Peyer's patch (tissue), 4 donors: ENCODE results near the gene KRT8. TPM values are rescaled to one million over a fixed set of nuclear protein-coding genes. Genes with fewer than 3 reads are reported as not detected.
A peak's percentile ranks its signal among the peaks of the same experiment; 100 is the strongest.

Experiments used
- DNase-seq, 3 donors: peaks; one replicate each; pipeline ENCODE4 v3.0.0-alpha.2; 2017 to 2019
- H3K27ac ChIP-seq, 4 donors: fragments of 200-600 bp; sonication (generic); one replicate each; pipeline ENCODE4 v1.5.1; 2016 to 2019
- H3K27me3 ChIP-seq, 2 donors: fragments of 200-600 bp; sonication (generic); one replicate each; pipeline ENCODE4 v1.5.1; 2019
- H3K36me3 ChIP-seq, 3 donors: fragments of 200-600 bp; sonication (generic); one replicate each; pipeline ENCODE4 v1.5.1; 2016 to 2019
- H3K4me1 ChIP-seq, 4 donors: fragments of 200-600 bp; sonication (generic); one replicate each; pipeline ENCODE4 v1.5.1; 2016 to 2019
- H3K4me3 ChIP-seq, 4 donors: fragments of 200-600 bp; sonication (generic); 1 replicate in 3 of 4; 2 replicates in 1 of 4; pipeline ENCODE4 v1.5.1; 2016 to 2019; ENCODE audit warnings: mild to moderate bottlenecking in 1 of 4
- H3K9me3 ChIP-seq, 4 donors: fragments of 200-600 bp; sonication (generic); one replicate each; pipeline ENCODE4 v1.5.1; 2016 to 2019; ENCODE audit warnings: mild to moderate bottlenecking in 1 of 4
- POLR2A ChIP-seq, 2 donors: fragments of 450-650 bp; IDR thresholded peaks; one replicate each; pipeline ENCODE4 v1.5.1; 2017; ENCODE audit warnings: antibody characterized with exemption in 2 of 2, mild to moderate bottlenecking in 2 of 2, moderate library complexity in 2 of 2
- total RNA-seq, 4 donors: library from RNA; depleted of rRNA; stranded (reverse); fragments of >200 nt; gene quantifications; one replicate each; pipeline ENCODE4 v1.1.0, GENCODE V29; 2016
- TF ChIP-seq, protein P1 (sequence below), 6 experiments: fragments of 450-650 bp in 4 of 6; fragments of 200-600 bp in 2 of 6; sonication (generic) in 1 of 6; IDR thresholded peaks; one replicate each; pipeline ENCODE4 v1.5.1; 2017 to 2019; ENCODE audit warnings: antibody characterized with exemption in 6 of 6, mild to moderate bottlenecking in 3 of 6, moderate library complexity in 1 of 6

KRT8 gene
- total RNA-seq, 4 donors from 2014 or later, result 1,046 to 2,452 (median 2,098) TPM

DNA sequence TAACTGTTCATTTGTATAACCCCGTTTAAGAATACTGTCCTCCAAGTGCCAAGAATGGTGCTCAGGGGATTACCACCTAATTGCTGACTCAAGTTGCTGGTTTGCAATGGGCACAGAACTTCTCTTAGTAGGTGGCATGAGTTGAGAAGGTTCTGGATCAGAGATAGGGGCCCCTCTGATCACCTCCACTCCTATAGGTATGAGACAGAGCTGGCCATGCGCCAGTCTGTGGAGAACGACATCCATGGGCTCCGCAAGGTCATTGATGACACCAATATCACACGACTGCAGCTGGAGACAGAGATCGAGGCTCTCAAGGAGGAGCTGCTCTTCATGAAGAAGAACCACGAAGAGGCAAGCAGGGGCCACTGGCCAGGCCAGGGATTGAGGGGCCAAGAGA is 45.7 kb upstream of the KRT8 start:
- peak overlapping the region in 3 of 4 donors; percentile 59 to 71 (median 69) for H3K4me3 ChIP-seq
- peaks cover 0 to 24% (median 0%) of the 10 kb centered on the region in 3 donors for H3K36me3 ChIP-seq
- no peaks in the 10 kb centered on the region for H3K27me3 ChIP-seq
- peaks cover 0 to 30% (median 0%) of the 10 kb centered on the region in 4 donors for H3K4me1 ChIP-seq
- DNase-seq, result no peak
- peak overlapping the region in 3 of 4 donors; percentile 87 to 89 (median 88) for H3K27ac ChIP-seq
- no peak for TF ChIP-seq POLR2A (IDR thresholded peaks at IDR 0.05)
- TF ChIP-seq, protein P1, sequence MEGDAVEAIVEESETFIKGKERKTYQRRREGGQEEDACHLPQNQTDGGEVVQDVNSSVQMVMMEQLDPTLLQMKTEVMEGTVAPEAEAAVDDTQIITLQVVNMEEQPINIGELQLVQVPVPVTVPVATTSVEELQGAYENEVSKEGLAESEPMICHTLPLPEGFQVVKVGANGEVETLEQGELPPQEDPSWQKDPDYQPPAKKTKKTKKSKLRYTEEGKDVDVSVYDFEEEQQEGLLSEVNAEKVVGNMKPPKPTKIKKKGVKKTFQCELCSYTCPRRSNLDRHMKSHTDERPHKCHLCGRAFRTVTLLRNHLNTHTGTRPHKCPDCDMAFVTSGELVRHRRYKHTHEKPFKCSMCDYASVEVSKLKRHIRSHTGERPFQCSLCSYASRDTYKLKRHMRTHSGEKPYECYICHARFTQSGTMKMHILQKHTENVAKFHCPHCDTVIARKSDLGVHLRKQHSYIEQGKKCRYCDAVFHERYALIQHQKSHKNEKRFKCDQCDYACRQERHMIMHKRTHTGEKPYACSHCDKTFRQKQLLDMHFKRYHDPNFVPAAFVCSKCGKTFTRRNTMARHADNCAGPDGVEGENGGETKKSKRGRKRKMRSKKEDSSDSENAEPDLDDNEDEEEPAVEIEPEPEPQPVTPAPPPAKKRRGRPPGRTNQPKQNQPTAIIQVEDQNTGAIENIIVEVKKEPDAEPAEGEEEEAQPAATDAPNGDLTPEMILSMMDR (IDR thresholded peaks at IDR 0.05), result no peak
- no peaks in the 10 kb centered on the region for H3K9me3 ChIP-seq

DNA sequence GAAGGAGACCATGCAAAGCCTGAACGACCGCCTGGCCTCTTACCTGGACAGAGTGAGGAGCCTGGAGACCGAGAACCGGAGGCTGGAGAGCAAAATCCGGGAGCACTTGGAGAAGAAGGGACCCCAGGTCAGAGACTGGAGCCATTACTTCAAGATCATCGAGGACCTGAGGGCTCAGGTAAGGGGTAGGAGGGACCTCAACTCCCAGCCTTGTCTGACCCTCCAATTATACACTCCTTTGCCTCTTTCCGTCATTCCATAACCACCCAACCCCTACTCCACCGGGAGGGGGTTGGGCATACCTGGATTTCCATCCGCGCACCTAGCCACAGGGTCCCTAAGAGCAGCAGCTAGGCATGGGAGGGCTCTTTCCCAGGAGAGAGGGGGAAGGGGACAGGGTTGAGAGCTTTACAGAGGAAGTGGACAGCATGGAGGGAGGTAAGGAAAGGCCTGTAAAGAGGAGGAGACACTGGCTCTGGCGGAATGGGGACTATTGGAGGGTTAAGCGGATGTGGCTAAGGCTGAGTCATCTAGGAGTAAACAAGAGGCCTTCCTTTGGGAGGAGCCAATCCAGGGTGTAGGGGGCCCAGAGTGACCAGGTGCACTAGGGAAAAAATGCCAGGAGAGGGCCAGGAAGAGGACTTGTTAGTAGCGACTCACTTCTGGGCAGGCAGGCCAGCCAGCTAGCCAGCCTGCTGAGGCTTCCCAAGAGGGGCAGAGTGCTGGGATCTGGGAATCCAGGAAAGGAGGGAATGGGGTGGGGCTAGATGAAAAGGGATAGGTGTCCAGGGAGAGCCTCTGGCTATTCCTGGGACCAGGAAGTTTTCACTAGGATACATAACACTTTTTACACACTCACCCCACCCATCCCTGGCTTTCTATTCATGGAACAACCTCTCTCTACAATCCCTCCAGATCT is 44.8 kb upstream of the KRT8 start:
- Histone ChIP-seq H3K27me3 (no peaks in the 10 kb centered on the region), H3K4me1 (peaks cover 0 to 37% (median 0%) of the 10 kb centered on the region in 4 donors), H3K36me3 (peaks cover 0 to 24% (median 0%) of the 10 kb centered on the region in 3 donors), H3K27ac (peak overlapping the region; percentile 62 to 89 (median 88)), H3K4me3 (peak overlapping the region; percentile 59 to 71 (median 64)), H3K9me3 (no peaks in the 10 kb centered on the region)
- DNase-seq, result peak in 2 of 3 donors; percentile 78 to 85
- TF ChIP-seq, protein P1 (IDR thresholded peaks at IDR 0.05), result peak in 3 of 6 experiments; percentile 10 to 16 (median 14)
- peak; percentile 86 to 95 for TF ChIP-seq POLR2A (IDR thresholded peaks at IDR 0.05)

DNA sequence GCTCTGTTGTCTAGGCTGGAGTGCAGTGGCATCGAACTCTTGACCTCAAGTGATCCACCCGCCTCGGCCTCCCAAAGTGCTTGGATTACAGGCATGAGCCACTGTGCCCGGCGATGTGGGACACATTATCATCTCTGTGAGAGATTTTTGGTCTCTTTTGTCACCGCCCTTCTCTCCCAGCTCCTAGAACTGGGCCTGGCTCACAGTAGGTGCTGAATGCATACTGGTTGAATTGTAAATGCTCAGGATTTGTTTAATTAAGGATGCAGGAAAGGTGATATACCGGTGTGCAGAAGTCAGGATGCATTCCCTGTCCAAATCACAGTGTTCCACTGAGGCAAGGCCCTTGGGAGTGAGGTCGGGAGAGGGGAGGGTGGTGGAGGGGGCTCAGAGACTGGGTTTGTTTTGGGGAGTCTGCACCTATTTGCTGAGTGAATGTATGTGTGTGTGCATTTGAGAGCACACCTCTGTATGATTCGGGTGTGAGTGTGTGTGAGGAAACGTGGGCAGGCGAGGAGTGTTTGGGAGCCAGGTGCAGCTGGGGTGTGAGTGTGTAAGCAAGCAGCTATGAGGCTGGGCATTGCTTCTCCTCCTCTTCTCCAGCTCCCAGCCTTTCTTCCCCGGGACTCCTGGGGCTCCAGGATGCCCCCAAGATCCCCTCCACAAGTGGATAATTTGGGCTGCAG is 43.0 kb upstream of the KRT8 start:
- Histone ChIP-seq H3K27me3 (no peaks in the 10 kb centered on the region), H3K36me3 (peaks cover 0 to 23% (median 0%) of the 10 kb centered on the region in 3 donors), H3K4me1 (peaks cover 0 to 37% (median 0%) of the 10 kb centered on the region in 4 donors), H3K9me3 (no peaks in the 10 kb centered on the region), H3K4me3 (no peak overlapping the region), H3K27ac (peak overlapping the region in 2 of 4 donors; percentile 57 to 87)
- TF ChIP-seq, protein P1 (IDR thresholded peaks at IDR 0.05), result no peak
- TF ChIP-seq POLR2A (IDR thresholded peaks at IDR 0.05), result no peak
- DNase-seq, result no peak

DNA sequence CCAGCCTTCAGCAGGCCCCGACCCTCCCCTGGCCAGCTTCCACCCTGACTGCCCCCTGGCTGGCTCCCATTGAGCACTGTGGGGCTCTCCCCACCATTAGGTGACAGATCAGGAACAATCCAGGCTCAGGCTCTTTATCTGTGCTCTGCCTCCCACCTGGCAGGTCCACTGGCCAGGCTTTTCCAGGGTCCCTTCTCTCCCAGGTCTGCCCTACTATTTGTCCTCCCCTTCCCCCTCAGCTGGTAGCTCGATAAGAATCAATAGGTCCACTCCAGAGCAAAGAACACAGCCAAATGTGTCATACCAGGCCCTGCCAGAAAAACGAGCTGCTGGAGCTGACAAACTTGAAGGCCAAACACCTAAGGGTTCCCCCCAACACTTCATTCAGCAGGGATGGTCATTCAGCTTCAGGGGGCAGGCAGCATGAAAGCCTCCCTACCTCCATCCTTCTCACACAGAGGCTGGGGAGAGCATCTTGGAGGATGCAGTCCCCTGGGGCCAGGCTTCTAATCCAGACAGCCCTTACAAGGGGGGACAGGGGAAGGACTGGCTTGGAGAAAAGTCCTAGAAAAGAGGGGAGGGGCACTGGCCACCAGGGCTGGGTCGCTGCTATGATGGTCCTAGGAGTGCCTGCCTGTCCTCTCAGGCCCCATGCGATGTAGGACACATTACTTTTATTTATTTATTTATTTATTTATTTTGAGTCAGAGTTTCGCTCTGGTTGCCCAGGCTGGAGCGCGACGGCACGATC is 42.1 kb upstream of the KRT8 start:
- no peak for DNase-seq

More for the DNA sequence above, 42.1 kb upstream of the KRT8 start:
- peaks cover 0 to 14% (median 0%) of the 10 kb centered on the region in 3 donors for H3K36me3 ChIP-seq
- no peaks in the 10 kb centered on the region for H3K27me3 ChIP-seq
- H3K4me1 ChIP-seq, result peaks cover 0 to 37% (median 0%) of the 10 kb centered on the region in 4 donors
- no peaks in the 10 kb centered on the region for H3K9me3 ChIP-seq
- H3K4me3 ChIP-seq, result no peak overlapping the region
- TF ChIP-seq POLR2A (IDR thresholded peaks at IDR 0.05), result no peak
- TF ChIP-seq, protein P1 (IDR thresholded peaks at IDR 0.05), result no peak
- peak overlapping the region in 3 of 4 donors; percentile 32 to 43 (median 37) for H3K27ac ChIP-seq
